Astrocyte of the spinal cord (primary cell): ENCODE measurements around the gene ANKMY2.

Experiments
- DNase-seq: peaks from one replicate; pipeline ENCODE4 v3.0.0; 2011; ENCODE audit warnings: low read depth, low spot score
- H3K4me3 ChIP-seq: 2 replicates; pipeline ENCODE4 v1.5.1; 2011; ENCODE audit warnings: low read depth, mild to moderate bottlenecking, low read length, moderate library complexity
- CTCF ChIP-seq: IDR thresholded peaks from 2 replicates; pipeline ENCODE4 v1.5.1; 2012; ENCODE audit warnings: low read depth, mild to moderate bottlenecking, low read length, inconsistent platforms
- in situ Hi-C: cut with HindIII; loops from 2 replicates; pipeline ENCODE4 v1.10.0; 2017; ENCODE audit warnings: low sequenced_read_pairs

The ANKMY2 gene

GRCh38 chr7:16644157-16644556 is 1.4 kb downstream of the ANKMY2 start:
- H3K4me3 ChIP-seq: peak overlapping the region; percentile 88
- in situ Hi-C loops: no loop called here
- no peak for TF ChIP-seq CTCF
- DNase-seq: no peak

GRCh38 chr7:16638282-16639280 is 7.0 kb downstream of the ANKMY2 start:
- no peak overlapping the region for H3K4me3 ChIP-seq
- in situ Hi-C loops: no loop called here
- no peak for DNase-seq
- no peak for TF ChIP-seq CTCF

GRCh38 chr7:16637379-16637778 is 8.2 kb downstream of the ANKMY2 start:
- in situ Hi-C loops: no loop called here
- TF ChIP-seq CTCF: no peak
- H3K4me3 ChIP-seq: no peak overlapping the region
- no peak for DNase-seq

- in situ Hi-C loops: no loop called here
- H3K4me3 ChIP-seq: no peak overlapping the region
- peak; percentile 50 for DNase-seq
- TF ChIP-seq CTCF: no peak
These were observed 8.9 kb downstream of the ANKMY2 start for GRCh38 chr7:16636555-16637101.

- in situ Hi-C loops: no loop called here
- DNase-seq: no peak
- no peak overlapping the region for H3K4me3 ChIP-seq
- TF ChIP-seq CTCF: no peak
These were observed 11.2 kb downstream of the ANKMY2 start for GRCh38 chr7:16634271-16634738.

- H3K4me3 ChIP-seq: no peak overlapping the region
- no peak for DNase-seq
- in situ Hi-C loops: no loop called here
- no peak for TF ChIP-seq CTCF
These were observed 14.9 kb downstream of the ANKMY2 start for GRCh38 chr7:16630654-16631053.
